Psoas muscle (tissue), 8 donors: Measurements from ENCODE around the gene ICOS. TPM values are rescaled to one million over a fixed set of nuclear protein-coding genes. Genes with fewer than 3 reads are reported as not detected.

Source experiments
- ATAC-seq, 4 donors: fragments of 200-7000 bp; cut with Tn5 transposase; one replicate each; pipeline ENCODE4 v1.9.1; 2020; ENCODE audit warnings: moderate library complexity in 3 of 4, mild to moderate bottlenecking in 2 of 4
- DNase-seq, 2 donors: peaks; one replicate each; pipeline ENCODE4 v3.0.0-alpha.2; 2020
- H3K27ac ChIP-seq: fragments of 200-600 bp; one replicate; pipeline ENCODE4 v1.8.0; 2022
- H3K27me3 ChIP-seq, 3 donors: fragments of 200-600 bp in 1 of 3; one replicate each; pipeline versions ENCODE4 v1.6.1 to v1.8.0; 2013 to 2022; ENCODE audit warnings: low read length in 2 of 3, mild to moderate bottlenecking in 2 of 3, moderate library complexity in 1 of 3; ENCODE audit not compliant: insufficient read depth in 3 of 3
- H3K36me3 ChIP-seq, 2 donors: fragments of 200-600 bp in 1 of 2; one replicate each; pipeline versions ENCODE4 v1.6.1 to v1.8.0; 2013 to 2022; ENCODE audit warnings: low read depth in 1 of 2, mild to moderate bottlenecking in 1 of 2, moderate library complexity in 1 of 2; ENCODE audit not compliant: insufficient read depth in 1 of 2
- H3K4me1 ChIP-seq: fragments of 200-600 bp; one replicate; pipeline ENCODE4 v1.8.0; 2022
- H3K4me3 ChIP-seq: fragments of 200-600 bp; one replicate; pipeline ENCODE4 v1.8.0; 2022; ENCODE audit warnings: mild to moderate bottlenecking
- H3K9me3 ChIP-seq: fragments of 200-600 bp; one replicate; pipeline ENCODE4 v1.8.0; 2022
- CTCF ChIP-seq: fragments of 200-600 bp; IDR thresholded peaks from one replicate; pipeline ENCODE4 v1.8.0; 2022; ENCODE audit warnings: antibody characterized with exemption
- WGBS, 3 donors: extraction: QIAGEN DNeasy Blood & Tissue Kit; methylation state at CpG; one replicate each; pipeline versions ENCODE4 v1.1.6 to v1.1.7; 2013; 5-methylcytosine and 5-hydroxymethylcytosine counted together
- intact Hi-C, 2 donors: fragments of 100-400 bp; cut with DNase I; formaldehyde crosslinking; loops; one replicate each; pipeline versions ENCODE4 v1.11.0 to v1.14.2; 2022
- long read RNA-seq, 2 donors: library from polyadenylated mRNA; unstranded; transcript quantifications; one replicate each; pipeline ENCODE4 v2.0.0, GENCODE V29; 2021
- polyA plus RNA-seq, 3 donors: library from polyadenylated mRNA; stranded (reverse); fragments of 200-250 nt; gene quantifications; one replicate each; pipeline ENCODE4 v1.2.3, GENCODE V29; 2013
- total RNA-seq, 4 donors: library from RNA; stranded (reverse); fragmentation: NEBNext Ultra II Directional in 2 of 4; extraction: Animal tissue kit (Norgen Biotek cat#: 25700) in 2 of 4; gene quantifications; one replicate each; pipeline versions ENCODE4 v1.2.1 to v1.2.4, GENCODE V29; 2021 to 2023
- donor health status: healthy with polysubstance abuse.
- donor health status: DM: no; HTN: no; CAD: no; lungs with moderate emphysema.
- donor health status: Bipolar disorder and iron deficiency.
- donor health status: healthy.
- donor health status: DM: yes; HTN: yes; CAD: no.
- donor health status: DM: no; HTN: no; CAD: no.
- donor health status: DM: no; HTN: no; CAD: no.
- donor health status: DM: yes; HTN: yes; CAD: no.

Gene ICOS
- total RNA-seq = not detected
- polyA plus RNA-seq = under 1 TPM in 1 of 3 donors, not detected in 2; 0.03 TPM
- long read RNA-seq, donor 1 = 0 reads
- long read RNA-seq, donor 2 = 0 reads

DNA sequence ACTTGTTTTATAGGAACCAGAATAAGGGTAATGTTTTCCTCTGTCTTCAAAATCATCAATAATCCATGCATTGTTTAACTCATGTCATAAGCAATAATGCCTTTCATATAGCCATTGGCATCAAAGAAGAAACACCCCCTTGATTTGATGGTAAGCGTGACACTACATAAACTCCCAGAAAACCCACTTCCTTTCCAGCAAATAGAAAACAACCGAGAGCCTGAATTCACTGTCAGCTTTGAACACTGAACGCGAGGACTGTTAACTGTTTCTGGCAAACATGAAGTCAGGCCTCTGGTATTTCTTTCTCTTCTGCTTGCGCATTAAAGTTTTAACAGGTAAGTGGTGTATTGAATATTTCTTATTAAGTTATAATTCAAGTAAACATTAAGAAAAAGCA, at the start of gene ICOS:
TSS of gene ICOS (plus strand) at position 229 of the 400 bp plus-strand sequence. CDS start at position 281, 52 bp downstream.
- H3K27me3 ChIP-seq = no peaks in the 10 kb centered on the region
- H3K9me3 ChIP-seq = no peaks in the 10 kb centered on the region
- intact Hi-C loops = no loop called here
- H3K4me3 ChIP-seq = no peak within 1 kb of the TSS
- H3K27ac ChIP-seq = no peak within 1 kb of the TSS
- 68 to 71% (median 69%) methylated on average over 5 of the region's 5 CpGs for WGBS, 3 donors
- H3K4me1 ChIP-seq = no peaks in the 10 kb centered on the region
- no peak for DNase-seq
- no peak for TF ChIP-seq CTCF
- H3K36me3 ChIP-seq = no peaks in the 10 kb centered on the region
- ATAC-seq = no peak

- H3K27me3 ChIP-seq = no peaks in the 10 kb centered on the region
- H3K9me3 ChIP-seq = no peaks in the 10 kb centered on the region
- intact Hi-C loops = no loop called here
- no peaks in the 10 kb centered on the region for H3K36me3 ChIP-seq
- H3K4me3 ChIP-seq = no peak overlapping the region
- H3K27ac ChIP-seq = no peak overlapping the region
- no peaks in the 10 kb centered on the region for H3K4me1 ChIP-seq
- DNase-seq = no peak
- no peak for TF ChIP-seq CTCF
- ATAC-seq = no peak
Measured at GRCh38 chr2:203887677-203888076, 48.9 kb upstream of the ICOS start.

DNA sequence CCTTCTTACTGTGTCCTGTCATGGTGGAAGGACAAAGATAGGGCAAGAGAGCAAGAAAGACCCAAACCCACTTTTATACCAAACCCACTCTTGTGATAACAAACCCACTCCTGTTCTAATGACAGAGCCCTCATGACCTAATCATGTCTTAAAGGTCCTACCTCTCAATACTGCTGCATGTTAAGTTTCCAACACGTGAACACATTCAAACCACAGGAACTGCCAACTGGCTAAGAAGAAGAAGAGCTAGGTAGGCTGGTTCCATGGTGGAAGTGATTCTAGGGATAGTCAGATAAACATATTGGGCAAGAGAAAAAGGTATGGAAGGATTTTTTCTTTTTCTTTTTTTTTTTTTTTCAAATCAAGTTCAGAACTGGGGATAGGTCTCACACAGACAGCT, 47.0 kb upstream of the ICOS start:
- H3K4me1 ChIP-seq = no peaks in the 10 kb centered on the region
- intact Hi-C loops = no loop called here
- no peaks in the 10 kb centered on the region for H3K27me3 ChIP-seq
- H3K27ac ChIP-seq = no peak overlapping the region
- TF ChIP-seq CTCF = no peak
- WGBS, 3 donors = 95 to 100% (median 97%) methylated on average over 1 of the region's 1 CpG
- H3K9me3 ChIP-seq = no peaks in the 10 kb centered on the region
- no peak overlapping the region for H3K4me3 ChIP-seq
- no peaks in the 10 kb centered on the region for H3K36me3 ChIP-seq
- no peak for ATAC-seq
- DNase-seq = no peak

DNA sequence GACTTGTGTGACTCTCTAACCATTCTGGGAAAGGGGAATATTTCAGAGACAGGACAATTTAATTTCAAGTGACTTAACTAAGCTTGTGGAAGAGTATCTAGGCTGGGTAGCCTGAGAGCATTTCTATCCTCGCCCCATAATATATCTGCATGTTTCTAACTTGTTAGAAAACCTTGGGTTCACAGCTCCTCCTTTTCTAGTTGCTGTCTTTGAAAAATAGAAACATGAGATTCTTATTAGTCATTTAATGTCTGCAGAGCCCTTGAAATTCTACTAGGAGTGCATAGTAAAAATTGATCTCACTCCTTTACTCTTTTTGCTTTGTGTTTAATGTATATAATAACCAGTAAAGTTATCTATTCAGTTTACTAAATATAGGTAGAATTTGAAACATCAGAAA, 46.6 kb upstream of the ICOS start:
- H3K9me3 ChIP-seq = no peaks in the 10 kb centered on the region
- no peak for DNase-seq
- H3K4me1 ChIP-seq = no peaks in the 10 kb centered on the region
- H3K36me3 ChIP-seq = no peaks in the 10 kb centered on the region
- H3K27ac ChIP-seq = no peak overlapping the region
- intact Hi-C loops = no loop called here
- no peak for TF ChIP-seq CTCF
- 97 to 100% (median 98%) methylated on average over 1 of the region's 1 CpG for WGBS, 3 donors
- H3K4me3 ChIP-seq = no peak overlapping the region
- no peaks in the 10 kb centered on the region for H3K27me3 ChIP-seq
- no peak for ATAC-seq

- intact Hi-C loops = no loop called here
- H3K36me3 ChIP-seq = no peaks in the 10 kb centered on the region
- no peak for ATAC-seq
- no peak for TF ChIP-seq CTCF
- H3K27ac ChIP-seq = no peak overlapping the region
- H3K4me3 ChIP-seq = no peak overlapping the region
- 66 to 91% (median 75%) methylated on average over 1 of the region's 1 CpG for WGBS, 3 donors
- no peaks in the 10 kb centered on the region for H3K27me3 ChIP-seq
- no peak for DNase-seq
- H3K4me1 ChIP-seq = no peaks in the 10 kb centered on the region
- no peaks in the 10 kb centered on the region for H3K9me3 ChIP-seq
Measured at GRCh38 chr2:203890733-203891132, 45.8 kb upstream of the ICOS start.
